Activated B cell treated with CpG ODN at 0.5 μM for 24 hours (primary cell): Measurements from ENCODE around the gene CYBB. TPM values are rescaled to one million over a fixed set of nuclear protein-coding genes. Genes with fewer than 3 reads are reported as not detected.

Experiments
- ATAC-seq: fragments of 200-7000 bp; cut with Tn5 transposase; one replicate; pipeline ENCODE4 v1.10.0; 2021; ENCODE audit warnings: low read depth, mild to moderate bottlenecking, moderate library complexity
- CTCF ChIA-PET: fragments of 350-600 bp; sonication (Branson Sonifier 250); formaldehyde crosslinking; loops from one replicate; lab custom pipeline; 2021; ENCODE audit warnings: antibody characterized with exemption; lab: Charles Lee
- POLR2A ChIA-PET: fragments of 350-600 bp; sonication (Branson Sonifier 250); formaldehyde crosslinking; loops from one replicate; lab custom pipeline; 2021; ENCODE audit warnings: antibody characterized with exemption; lab: Charles Lee
- DNase-seq: peaks from one replicate; pipeline ENCODE4 v3.0.0; 2022
- H3K27ac Mint-ChIP-seq: one replicate; pipeline ENCODE4 v1.8.0; 2020; ENCODE audit warnings: mixed read lengths
- H3K27me3 Mint-ChIP-seq: one replicate; pipeline ENCODE4 v1.8.0; 2021; ENCODE audit warnings: mixed read lengths
- H3K36me3 Mint-ChIP-seq: one replicate; pipeline ENCODE4 v1.8.0; 2021; ENCODE audit warnings: low read depth, mixed read lengths
- H3K4me1 Mint-ChIP-seq: one replicate; pipeline ENCODE4 v1.8.0; 2021; ENCODE audit warnings: mixed read lengths
- H3K4me3 Mint-ChIP-seq: one replicate; pipeline ENCODE4 v1.8.0; 2020; ENCODE audit warnings: mild to moderate bottlenecking, mixed read lengths
- H3K9me3 Mint-ChIP-seq: one replicate; pipeline ENCODE4 v1.8.0; 2020; ENCODE audit warnings: mixed read lengths
- intact Hi-C: fragments of 100-400 bp; cut with micrococcal nuclease; formaldehyde crosslinking; loops from one replicate; pipeline ENCODE4 v1.15.1; 2024
- total RNA-seq: library from RNA; stranded (reverse); gene quantifications from 2 replicates; pipeline ENCODE4 v1.2.3, GENCODE V29; 2022
- TF ChIP-seq, protein P1 (sequence below): fragments of 200-600 bp; IDR thresholded peaks from one replicate; pipeline ENCODE4 v1.8.0; 2022; ENCODE audit warnings: antibody characterized with exemption, mild to moderate bottlenecking

The CYBB gene
- total RNA-seq, 1 donor from 2014 or later = 165 TPM

- Mint-ChIP-seq H3K27me3 (no peaks in the 10 kb centered on the region), H3K27ac (peak overlapping the region; percentile 93), H3K36me3 (peaks cover 3% of the 10 kb centered on the region), H3K4me3 (peak overlapping the region; percentile 81), H3K4me1 (peaks cover 81% of the 10 kb centered on the region), H3K9me3 (no peaks in the 10 kb centered on the region)
- DNase-seq (no peak), ATAC-seq (peak; percentile 56)
- ChIA-PET CTCF (interaction anchor here (0.7 to 5.3 kb wide), 6 partner anchors 8 to 510 kb away, joined by 3 to 43 read pairs (median 3); partner anchors contain the start of gene RPGR), POLR2A (interaction anchor here (0.7 to 7.4 kb wide), 11 partner anchors 18 to 72 kb away, joined by 3 to 155 read pairs (median 9); partner anchors contain the start of gene CYBB)
- TF ChIP-seq, protein P1, sequence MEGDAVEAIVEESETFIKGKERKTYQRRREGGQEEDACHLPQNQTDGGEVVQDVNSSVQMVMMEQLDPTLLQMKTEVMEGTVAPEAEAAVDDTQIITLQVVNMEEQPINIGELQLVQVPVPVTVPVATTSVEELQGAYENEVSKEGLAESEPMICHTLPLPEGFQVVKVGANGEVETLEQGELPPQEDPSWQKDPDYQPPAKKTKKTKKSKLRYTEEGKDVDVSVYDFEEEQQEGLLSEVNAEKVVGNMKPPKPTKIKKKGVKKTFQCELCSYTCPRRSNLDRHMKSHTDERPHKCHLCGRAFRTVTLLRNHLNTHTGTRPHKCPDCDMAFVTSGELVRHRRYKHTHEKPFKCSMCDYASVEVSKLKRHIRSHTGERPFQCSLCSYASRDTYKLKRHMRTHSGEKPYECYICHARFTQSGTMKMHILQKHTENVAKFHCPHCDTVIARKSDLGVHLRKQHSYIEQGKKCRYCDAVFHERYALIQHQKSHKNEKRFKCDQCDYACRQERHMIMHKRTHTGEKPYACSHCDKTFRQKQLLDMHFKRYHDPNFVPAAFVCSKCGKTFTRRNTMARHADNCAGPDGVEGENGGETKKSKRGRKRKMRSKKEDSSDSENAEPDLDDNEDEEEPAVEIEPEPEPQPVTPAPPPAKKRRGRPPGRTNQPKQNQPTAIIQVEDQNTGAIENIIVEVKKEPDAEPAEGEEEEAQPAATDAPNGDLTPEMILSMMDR = no peak
- intact Hi-C loops = loop anchor here (1.0 to 5.0 kb wide), 5 partner anchors 8 to 71 kb away; no protein-coding TSS in a partner anchor
Measured at GRCh38 chrX:37817579-37817978, 37.7 kb downstream of the CYBB start.

DNA sequence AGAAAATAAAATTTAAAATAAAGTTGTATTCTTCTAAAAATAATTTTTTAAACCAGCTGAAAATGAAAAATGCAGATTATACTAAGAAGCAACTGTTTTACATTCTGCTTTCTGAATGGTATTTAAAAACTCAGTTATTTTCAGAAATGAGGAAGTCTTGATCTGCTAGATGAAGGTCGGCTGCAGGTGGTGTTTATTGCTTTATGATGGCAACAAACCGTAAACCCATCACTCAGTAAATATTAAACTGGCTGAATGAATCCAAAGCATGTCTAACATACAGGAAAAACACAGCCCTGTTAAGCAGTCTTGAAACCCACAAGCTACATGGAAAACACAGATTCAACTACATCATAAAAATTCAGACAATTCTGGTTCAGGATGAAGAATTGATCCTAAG is 38.2 kb downstream of the CYBB start:
- H3K27ac Mint-ChIP-seq = peak overlapping the region; percentile 93
- ChIA-PET CTCF (interaction anchor here (1.0 to 5.3 kb wide), 2 partner anchors 36 to 72 kb away, joined by 3 to 43 read pairs; no protein-coding TSS in a partner anchor), POLR2A (interaction anchor here (0.6 to 7.4 kb wide), 10 partner anchors 19 to 72 kb away, joined by 3 to 155 read pairs (median 8); partner anchors contain the start of gene CYBB)
- ATAC-seq (peak; percentile 48), DNase-seq (no peak)
- TF ChIP-seq, protein P1 = no peak
- H3K9me3 Mint-ChIP-seq = no peaks in the 10 kb centered on the region
- intact Hi-C loops = loop anchor here (1.0 to 5.0 kb wide), 3 partner anchors 29 to 41 kb away; partner anchors contain the start of gene DYNLT3
- H3K36me3 Mint-ChIP-seq = peaks cover 2% of the 10 kb centered on the region
- no peaks in the 10 kb centered on the region for H3K27me3 Mint-ChIP-seq
- peak overlapping the region; percentile 78 for H3K4me3 Mint-ChIP-seq
- peaks cover 81% of the 10 kb centered on the region for H3K4me1 Mint-ChIP-seq

- ChIA-PET POLR2A (interaction anchor here (1.2 kb wide), 1 partner anchor 34 kb away, joined by 4 read pairs; no protein-coding TSS in a partner anchor), CTCF (interaction anchor here (5.3 kb wide), 1 partner anchor 75 kb away, joined by 43 read pairs; no protein-coding TSS in a partner anchor)
- H3K27ac Mint-ChIP-seq = peak overlapping the region; percentile 61
- H3K4me3 Mint-ChIP-seq = no peak overlapping the region
- H3K4me1 Mint-ChIP-seq = peaks cover 78% of the 10 kb centered on the region
- H3K9me3 Mint-ChIP-seq = no peaks in the 10 kb centered on the region
- DNase-seq (no peak), ATAC-seq (no peak)
- H3K36me3 Mint-ChIP-seq = no peaks in the 10 kb centered on the region
- no peaks in the 10 kb centered on the region for H3K27me3 Mint-ChIP-seq
- TF ChIP-seq, protein P1 = no peak
- intact Hi-C loops = no loop called here
Measured at GRCh38 chrX:37820646-37821045, 40.8 kb downstream of the CYBB start.

GRCh38 chrX:37824491-37825214 is 44.8 kb downstream of the CYBB start:
- peak overlapping the region; percentile 81 for H3K27ac Mint-ChIP-seq

More at GRCh38 chrX:37824491-37825214, 44.8 kb downstream of the CYBB start:
- ChIA-PET POLR2A (interaction anchor here (0.6 to 5.1 kb wide), 10 partner anchors 21 to 83 kb away, joined by 3 to 83 read pairs (median 6); partner anchors contain the start of gene CYBB), CTCF (interaction anchor here (0.8 to 6.5 kb wide), 11 partner anchors 10 to 342 kb away, joined by 3 to 208 read pairs (median 6); partner anchors contain the start of gene CYBB)
- no peaks in the 10 kb centered on the region for H3K27me3 Mint-ChIP-seq
- H3K36me3 Mint-ChIP-seq = no peaks in the 10 kb centered on the region
- TF ChIP-seq, protein P1 = no peak
- intact Hi-C loops = loop anchor here (1.0 to 2.0 kb wide), 6 partner anchors 7 to 342 kb away; partner anchors contain the start of gene DYNLT3
- no peaks in the 10 kb centered on the region for H3K9me3 Mint-ChIP-seq
- peak overlapping the region; percentile 48 for H3K4me3 Mint-ChIP-seq
- ATAC-seq (no peak), DNase-seq (no peak)
- H3K4me1 Mint-ChIP-seq = peaks cover 51% of the 10 kb centered on the region
